Subcutaneous abdominal adipose tissue (tissue), 5 donors: ENCODE results near the gene SIMC1.
"Not testable (repeated sequence)": the region's sequence is repeated elsewhere in the genome, so short reads cannot be mapped to it uniquely, and the experiment has no call there.

Experiments
- H3K27ac ChIP-seq: one replicate; pipeline ENCODE4 v1.7.0; 2013; ENCODE audit warnings: low read depth, mild to moderate bottlenecking, inconsistent platforms, low read length, moderate library complexity
- H3K27me3 ChIP-seq, 5 donors: one replicate each; pipeline ENCODE4 v1.7.0; 2013; ENCODE audit warnings: low read length in 5 of 5, inconsistent platforms in 1 of 5; ENCODE audit not compliant: control insufficient read depth in 5 of 5, insufficient read depth in 4 of 5
- H3K36me3 ChIP-seq, 5 donors: one replicate each; pipeline ENCODE4 v1.7.0; 2013; ENCODE audit warnings: low read length in 5 of 5; ENCODE audit not compliant: control insufficient read depth in 5 of 5, insufficient read depth in 5 of 5
- H3K4me1 ChIP-seq, 5 donors: one replicate each; pipeline ENCODE4 v1.7.0; 2013; ENCODE audit warnings: low read length in 5 of 5, mild to moderate bottlenecking in 3 of 5, moderate library complexity in 1 of 5; ENCODE audit not compliant: control insufficient read depth in 5 of 5, insufficient read depth in 5 of 5
- H3K4me3 ChIP-seq, 5 donors: one replicate each; pipeline ENCODE4 v1.7.0; 2013; ENCODE audit warnings: low read length in 5 of 5, low read depth in 1 of 5
- H3K9ac ChIP-seq, 5 donors: one replicate each; pipeline ENCODE4 v1.7.0; 2013; ENCODE audit warnings: low read length in 5 of 5, mild to moderate bottlenecking in 4 of 5, moderate library complexity in 3 of 5
- H3K9me3 ChIP-seq, 5 donors: one replicate each; pipeline ENCODE4 v1.7.0; 2013; ENCODE audit warnings: low read length in 5 of 5; ENCODE audit not compliant: control insufficient read depth in 5 of 5
- donor health status: healthy.
- donor health status: healthy.
- donor health status: healthy.
- donor health status: healthy.
- donor health status: healthy.

SIMC1 gene

DNA sequence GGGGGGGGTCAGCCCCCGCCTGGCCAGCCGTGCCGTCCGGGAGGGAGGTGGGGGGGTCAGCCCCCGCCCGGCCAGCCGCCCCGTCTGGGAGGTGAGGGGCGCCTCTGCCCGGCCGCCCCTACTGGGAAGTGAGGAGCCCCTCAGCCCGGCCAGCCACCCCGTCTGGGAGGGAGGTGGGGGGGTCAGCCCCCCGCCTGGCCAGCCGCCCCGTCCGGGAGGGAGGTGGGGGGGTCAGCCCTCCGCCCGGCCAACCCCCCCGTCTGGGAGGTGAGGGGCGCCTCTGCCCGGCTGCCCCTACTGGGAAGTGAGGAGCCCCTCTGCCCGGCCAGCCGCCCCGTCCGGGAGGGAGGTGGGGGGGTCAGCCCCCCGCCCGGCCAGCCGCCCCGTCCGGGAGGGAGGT lies 67.1 kb downstream of the SIMC1 start:
- not testable (repeated sequence) for H3K36me3 ChIP-seq, H3K27ac ChIP-seq, H3K4me1 ChIP-seq, H3K27me3 ChIP-seq, H3K9me3 ChIP-seq, H3K9ac ChIP-seq, H3K4me3 ChIP-seq

DNA sequence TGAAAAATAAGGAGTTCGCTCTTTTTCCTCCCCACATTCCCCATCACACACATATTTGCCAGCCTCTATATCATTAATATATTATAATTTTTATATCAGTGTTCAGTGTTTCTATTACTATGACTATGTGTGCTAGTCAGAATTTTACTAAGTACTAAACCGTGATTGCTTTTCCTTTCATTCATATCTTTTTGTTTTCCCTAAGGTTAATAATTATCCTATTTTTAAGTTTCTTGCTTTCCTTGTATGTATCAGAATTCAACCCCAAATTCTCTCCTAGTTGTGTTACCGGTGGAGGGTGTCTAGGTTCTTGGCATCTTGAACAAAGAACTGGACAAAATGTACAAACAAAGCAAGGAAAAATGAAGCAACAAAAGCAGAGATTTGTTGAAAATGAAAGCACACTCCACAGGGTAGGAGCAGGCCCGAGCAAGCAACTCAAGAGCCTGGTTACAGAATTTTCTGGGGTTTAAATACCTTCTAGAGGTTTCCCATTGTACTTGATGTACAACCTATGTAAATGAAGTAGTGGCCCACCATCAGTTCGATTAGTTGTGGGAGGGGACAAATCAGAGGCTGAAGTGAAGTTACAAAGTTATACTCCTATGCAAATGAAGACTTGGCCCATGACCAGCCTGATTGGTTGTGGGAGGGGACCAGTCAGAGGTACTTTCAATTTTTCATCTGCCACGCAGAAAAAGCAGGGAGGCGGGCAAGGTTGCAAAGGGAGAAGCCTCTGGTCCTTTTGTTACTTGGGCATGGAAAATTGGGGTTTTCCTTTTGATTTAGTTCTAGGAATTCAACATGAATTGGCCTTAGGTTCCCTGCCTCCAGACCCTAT lies 79.5 kb downstream of the SIMC1 start:
- Histone ChIP-seq H3K27me3 (no peaks in the 10 kb centered on the region), H3K4me1 (no peaks in the 10 kb centered on the region), H3K9ac (no peak overlapping the region), H3K36me3 (peaks cover 15 to 30% (median 19%) of the 10 kb centered on the region in 5 donors), H3K27ac (no peak overlapping the region), H3K9me3 (no peaks in the 10 kb centered on the region), H3K4me3 (no peak overlapping the region)

DNA sequence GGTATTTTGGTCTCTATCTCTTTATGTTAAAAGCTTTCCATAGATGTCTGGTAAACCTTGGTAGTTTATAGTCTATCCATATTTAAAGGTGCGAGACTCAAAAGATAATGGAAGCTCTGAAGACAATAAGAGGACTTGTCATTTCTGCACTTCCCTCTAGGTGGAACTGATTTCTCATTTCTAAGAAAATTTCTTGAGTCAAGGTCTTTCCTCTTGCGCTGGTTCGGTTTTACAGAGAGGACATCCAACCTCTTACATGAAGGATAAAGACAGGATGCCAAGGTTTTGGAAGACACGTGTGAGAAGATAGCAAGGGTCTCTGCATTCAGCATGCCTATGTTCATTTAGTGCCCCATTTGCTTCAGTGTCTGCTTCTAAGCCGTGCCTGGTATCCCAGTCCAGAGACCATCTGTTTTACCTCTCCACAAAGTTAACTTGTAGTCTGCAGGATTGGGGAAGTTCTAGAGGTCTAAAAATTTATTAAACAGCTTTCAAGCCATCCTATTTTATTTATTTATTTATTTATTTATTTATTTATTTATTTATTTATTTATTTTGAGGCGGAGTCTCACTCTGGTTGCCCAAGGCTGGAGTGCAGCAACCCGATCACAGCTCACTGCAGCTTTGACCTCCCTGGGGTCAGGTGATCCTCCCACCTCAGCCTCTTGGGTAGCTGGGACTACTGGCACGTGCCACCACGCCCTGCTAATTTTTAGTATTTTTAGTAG lies 81.8 kb downstream of the SIMC1 start:
- Histone ChIP-seq H3K27me3 (no peaks in the 10 kb centered on the region), H3K9ac (no peak overlapping the region), H3K4me3 (no peak overlapping the region), H3K36me3 (peaks cover 7 to 27% (median 23%) of the 10 kb centered on the region in 5 donors), H3K4me1 (no peaks in the 10 kb centered on the region), H3K27ac (no peak overlapping the region), H3K9me3 (no peaks in the 10 kb centered on the region)

DNA sequence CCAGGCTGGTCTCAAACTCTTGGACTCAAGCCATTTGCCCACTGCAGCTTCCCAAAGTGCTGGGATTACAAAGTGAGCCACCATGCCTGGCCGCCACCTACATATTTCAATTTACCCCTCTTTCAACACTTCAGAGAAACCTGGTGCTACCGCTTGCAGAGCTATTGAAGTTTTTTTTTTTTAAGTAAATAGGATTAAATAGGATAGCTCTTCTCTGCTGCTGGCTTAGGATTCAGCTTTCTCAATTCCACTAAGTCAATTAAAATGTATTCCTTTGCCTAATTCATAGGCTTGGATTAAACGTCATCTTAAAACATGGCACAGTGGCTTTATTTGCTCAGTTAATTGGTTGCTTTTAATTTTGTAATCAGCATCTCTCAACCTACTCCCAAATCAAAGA lies 82.4 kb downstream of the SIMC1 start:
- H3K4me1 ChIP-seq: no peaks in the 10 kb centered on the region
- H3K9me3 ChIP-seq: no peaks in the 10 kb centered on the region
- no peak overlapping the region for H3K27ac ChIP-seq
- H3K36me3 ChIP-seq: peaks cover 5 to 22% (median 20%) of the 10 kb centered on the region in 5 donors
- no peak overlapping the region for H3K9ac ChIP-seq
- no peaks in the 10 kb centered on the region for H3K27me3 ChIP-seq
- no peak overlapping the region for H3K4me3 ChIP-seq

DNA sequence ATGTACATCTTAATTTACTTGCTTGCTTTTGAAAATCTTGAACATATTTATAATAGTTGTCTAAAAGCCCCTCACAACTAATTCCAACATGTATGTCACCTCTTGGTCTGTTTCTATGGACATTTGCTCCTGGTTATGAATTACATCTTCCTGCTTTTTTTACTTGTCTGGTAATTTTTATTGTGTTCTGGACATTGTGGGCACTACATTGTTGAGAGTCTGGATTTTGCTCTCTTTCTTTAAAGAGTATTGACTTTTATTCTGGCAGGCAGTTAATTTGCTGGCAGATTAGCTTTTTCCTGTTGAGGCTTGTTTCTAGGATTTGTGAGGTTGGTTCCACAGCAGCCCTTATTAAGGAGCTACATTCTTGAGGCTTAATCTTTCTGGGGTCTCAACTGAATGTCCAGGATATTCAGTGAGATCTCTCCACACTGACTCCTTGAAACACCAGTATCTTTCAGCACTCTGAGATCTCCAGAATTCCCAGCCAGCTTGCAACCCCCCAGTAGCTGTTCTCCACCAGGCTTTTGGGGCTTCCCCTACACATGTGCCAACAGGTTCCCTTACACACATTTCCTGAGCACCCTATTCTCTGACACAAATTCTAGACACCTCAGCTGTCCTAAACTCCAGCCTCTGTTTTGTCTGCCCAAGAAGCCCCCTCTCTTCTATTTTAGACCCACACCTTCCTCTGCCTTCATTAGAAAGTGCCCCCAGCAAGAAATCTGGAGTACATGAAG lies 96.0 kb downstream of the SIMC1 start:
- no peak overlapping the region for H3K9ac ChIP-seq

DNA sequence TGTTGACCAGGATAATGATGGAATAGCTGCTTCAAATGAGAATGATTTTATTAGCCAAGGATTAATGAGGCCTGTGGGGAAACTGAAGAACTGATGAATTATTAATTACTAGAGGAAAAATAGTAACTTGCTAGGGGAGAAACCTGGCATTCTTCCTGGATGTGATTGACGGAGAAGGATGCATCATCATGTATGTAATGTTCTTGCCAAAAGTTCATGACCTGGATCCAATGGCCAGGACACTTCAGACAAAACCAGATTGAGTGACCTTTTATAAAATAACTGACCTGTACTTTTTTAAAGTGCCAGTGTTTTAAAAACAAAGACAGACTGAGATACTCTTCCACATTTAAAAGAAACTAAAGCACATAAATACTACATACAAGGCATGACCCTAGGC lies 99.7 kb downstream of the SIMC1 start:
- Histone ChIP-seq H3K4me3 (no peak overlapping the region), H3K27ac (no peak overlapping the region), H3K4me1 (no peaks in the 10 kb centered on the region), H3K36me3 (peaks cover 10 to 32% (median 18%) of the 10 kb centered on the region in 5 donors), H3K9ac (no peak overlapping the region), H3K9me3 (peaks cover 0 to 6% (median 0%) of the 10 kb centered on the region in 5 donors), H3K27me3 (no peaks in the 10 kb centered on the region)

More for the DNA sequence above, 96.0 kb downstream of the SIMC1 start:
- Histone ChIP-seq H3K36me3 (peaks cover 10 to 18% (median 16%) of the 10 kb centered on the region in 5 donors), H3K4me1 (no peaks in the 10 kb centered on the region), H3K27ac (no peak overlapping the region), H3K9me3 (peaks cover 0 to 6% (median 0%) of the 10 kb centered on the region in 5 donors), H3K4me3 (no peak overlapping the region), H3K27me3 (no peaks in the 10 kb centered on the region)

DNA sequence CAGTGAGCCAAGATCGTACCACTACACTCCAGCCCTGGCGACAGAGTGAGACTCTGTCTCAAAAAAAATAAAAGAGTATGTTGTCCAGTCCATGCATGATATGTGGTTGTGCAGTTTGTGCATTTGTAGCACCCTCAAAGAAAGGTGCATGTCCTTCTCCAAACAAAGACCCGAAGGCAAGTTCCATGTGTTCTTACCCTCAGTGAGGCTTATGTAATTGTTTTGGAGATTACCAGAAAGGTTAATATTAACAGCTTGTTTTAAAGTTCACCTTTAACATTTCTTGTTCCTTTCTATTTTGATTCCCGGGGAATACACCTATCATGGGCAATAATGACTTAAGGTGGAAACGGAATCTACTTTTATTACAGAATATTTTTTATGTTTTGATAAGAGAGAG lies 101.1 kb downstream of the SIMC1 start:
- Histone ChIP-seq H3K27me3 (no peaks in the 10 kb centered on the region), H3K9me3 (no peaks in the 10 kb centered on the region), H3K36me3 (peaks cover 10 to 36% (median 20%) of the 10 kb centered on the region in 5 donors), H3K4me1 (no peaks in the 10 kb centered on the region), H3K27ac (no peak overlapping the region), H3K9ac (no peak overlapping the region), H3K4me3 (no peak overlapping the region)

DNA sequence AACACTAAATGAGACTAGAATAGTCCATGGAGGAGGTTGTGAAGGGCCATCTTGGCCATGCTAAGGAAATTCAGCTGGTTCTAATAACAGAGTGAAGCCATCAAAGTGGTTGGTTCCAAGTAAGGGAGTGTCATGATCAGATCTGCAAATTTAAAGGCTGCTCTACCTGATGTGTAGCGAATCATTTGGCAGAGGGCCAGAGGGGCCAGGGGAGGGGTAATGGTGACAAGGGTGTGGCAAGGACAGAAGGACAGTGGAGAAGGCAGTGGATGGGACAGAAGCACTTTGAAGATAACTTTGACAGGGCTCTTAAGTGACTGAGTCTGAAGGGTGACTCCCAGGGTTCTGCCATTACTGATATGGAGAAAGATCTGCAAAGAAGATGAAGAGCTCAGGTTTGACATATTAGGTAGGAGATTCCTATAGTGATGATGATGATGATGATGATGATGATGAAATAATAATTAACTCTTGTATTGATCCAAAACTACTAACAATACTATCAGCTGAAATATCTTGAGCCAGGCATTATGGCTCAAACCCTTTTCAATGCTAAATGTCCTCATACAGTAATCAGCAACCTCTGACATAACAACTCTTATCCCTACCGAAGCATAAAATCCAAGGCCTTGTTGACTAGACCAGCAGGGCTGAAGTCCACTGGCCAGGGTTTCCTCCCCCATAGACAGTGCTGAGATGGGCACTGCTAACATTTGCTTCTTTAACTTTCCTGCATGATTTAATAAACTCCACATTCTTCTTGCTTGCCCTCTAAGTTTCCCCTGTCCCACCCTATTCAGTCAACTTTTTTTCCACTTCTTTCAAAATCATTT lies 103.3 kb downstream of the SIMC1 start:
- H3K9ac ChIP-seq: no peak overlapping the region
- peaks cover 19 to 54% (median 35%) of the 10 kb centered on the region in 5 donors for H3K36me3 ChIP-seq
- H3K4me1 ChIP-seq: no peaks in the 10 kb centered on the region
- no peak overlapping the region for H3K4me3 ChIP-seq
- H3K27ac ChIP-seq: no peak overlapping the region
- H3K27me3 ChIP-seq: no peaks in the 10 kb centered on the region
- no peaks in the 10 kb centered on the region for H3K9me3 ChIP-seq

DNA sequence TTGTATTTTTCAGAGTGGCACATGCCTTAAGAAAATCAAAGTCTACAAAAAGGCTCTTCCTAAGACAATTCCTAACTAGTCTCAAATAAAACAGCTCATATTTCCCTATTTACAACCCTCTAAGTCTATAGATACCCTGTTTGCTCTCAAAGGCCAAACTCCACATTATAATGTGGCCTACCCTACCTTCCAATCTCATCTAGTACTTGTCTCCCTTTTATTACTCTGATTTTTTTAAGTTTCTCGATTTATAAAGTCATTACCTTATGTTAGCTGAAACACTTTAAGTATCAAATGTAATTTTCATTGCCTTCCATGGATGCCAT lies 103.9 kb downstream of the SIMC1 start:
- Histone ChIP-seq H3K36me3 (peaks cover 18 to 54% (median 35%) of the 10 kb centered on the region in 5 donors), H3K9ac (no peak overlapping the region), H3K4me3 (no peak overlapping the region), H3K27ac (no peak overlapping the region), H3K4me1 (no peaks in the 10 kb centered on the region), H3K9me3 (no peaks in the 10 kb centered on the region), H3K27me3 (no peaks in the 10 kb centered on the region)
